PC-9 (cell line): Measurements from ENCODE around the gene CDK9.

Source experiments
- CTCF ChIP-seq: fragments of 200-600 bp; sonication (generic); conservative IDR thresholded peaks from 2 replicates; pipeline ENCODE4 v1.6.1; 2017; ENCODE audit warnings: mixed run types, antibody characterized with exemption, mild to moderate bottlenecking, moderate library complexity
- EZH2 ChIP-seq: fragments of 200-600 bp; sonication (generic); IDR thresholded peaks from 2 replicates; pipeline ENCODE4 v1.8.0; 2017; ENCODE audit warnings: antibody characterized with exemption, low read depth

- no peak for TF ChIP-seq CTCF
- TF ChIP-seq EZH2 = no peak
These were observed 30.9 kb downstream of the CDK9 start for GRCh38 chr9:127816728-127817127.
